Esophagus squamous epithelium (tissue), 5 donors: ENCODE results near the gene MICAL3. TPM values are rescaled to one million over a fixed set of nuclear protein-coding genes. Genes with fewer than 3 reads are reported as not detected.
A peak's percentile ranks its signal among the peaks of the same experiment; 100 is the strongest.
"Not testable (repeated sequence)": the region's sequence is repeated elsewhere in the genome, so short reads cannot be mapped to it uniquely, and the experiment has no call there.

Experiments
- DNase-seq: peaks from one replicate; lab custom pipeline; 2025; lab: John Stamatoyannopoulos, UW
- H3K27ac ChIP-seq, 4 donors: fragments of 200-600 bp; sonication (generic); one replicate each; pipeline ENCODE4 v1.5.1; 2016 to 2019; ENCODE audit warnings: mild to moderate bottlenecking in 1 of 4
- H3K27me3 ChIP-seq, 4 donors: fragments of 200-600 bp; sonication (generic); 1 replicate in 3 of 4; 2 replicates in 1 of 4; pipeline versions ENCODE4 v1.5.1 to v1.6.0; 2017 to 2021; ENCODE audit warnings: antibody characterized with exemption in 1 of 4
- H3K36me3 ChIP-seq, 3 donors: fragments of 200-600 bp; sonication (generic); one replicate each; pipeline ENCODE4 v1.5.1; 2016 to 2019
- H3K4me1 ChIP-seq, 3 donors: fragments of 200-600 bp; sonication (generic); one replicate each; pipeline ENCODE4 v1.5.1; 2017 to 2019
- H3K4me3 ChIP-seq, 4 donors: fragments of 200-600 bp; sonication (generic); 1 replicate in 3 of 4; 2 replicates in 1 of 4; pipeline ENCODE4 v1.5.1; 2016 to 2019; ENCODE audit warnings: mild to moderate bottlenecking in 2 of 4, moderate library complexity in 1 of 4
- H3K9me3 ChIP-seq, 3 donors: fragments of 200-600 bp; sonication (generic); one replicate each; pipeline ENCODE4 v1.5.1; 2016 to 2019
- POLR2A ChIP-seq, 4 donors: fragments of 450-650 bp; IDR thresholded peaks; one replicate each; pipeline ENCODE4 v1.6.1; 2017; ENCODE audit warnings: antibody characterized with exemption in 4 of 4, mild to moderate bottlenecking in 4 of 4, moderate library complexity in 3 of 4
- WGBS, 2 donors: methylation state at CpG; one replicate each; pipeline ENCODE4 v1.1.5; 2018; 5-methylcytosine and 5-hydroxymethylcytosine counted together
- intact Hi-C: fragments of 100-400 bp; cut with DNase I; formaldehyde crosslinking; loops from one replicate; pipeline ENCODE4 v1.15.0; 2022
- total RNA-seq, 4 donors: library from RNA; depleted of rRNA; stranded (reverse); fragments of >200 nt; gene quantifications; one replicate each; pipeline ENCODE4 v1.1.0, GENCODE V29; 2016
- TF ChIP-seq, protein P1 (sequence below), 6 experiments: fragments of 450-650 bp in 4 of 6; fragments of 200-600 bp in 2 of 6; sonication (generic) in 2 of 6; IDR thresholded peaks; one replicate each; pipeline ENCODE4 v1.5.1; 2016 to 2019; ENCODE audit warnings: antibody characterized with exemption in 6 of 6, mild to moderate bottlenecking in 4 of 6, moderate library complexity in 4 of 6
- donor health status: DM: yes; HTN: yes; CAD: no.

The MICAL3 gene
- total RNA-seq, 4 donors from 2014 or later: 11.2 to 30.9 (median 15.9) TPM

DNA sequence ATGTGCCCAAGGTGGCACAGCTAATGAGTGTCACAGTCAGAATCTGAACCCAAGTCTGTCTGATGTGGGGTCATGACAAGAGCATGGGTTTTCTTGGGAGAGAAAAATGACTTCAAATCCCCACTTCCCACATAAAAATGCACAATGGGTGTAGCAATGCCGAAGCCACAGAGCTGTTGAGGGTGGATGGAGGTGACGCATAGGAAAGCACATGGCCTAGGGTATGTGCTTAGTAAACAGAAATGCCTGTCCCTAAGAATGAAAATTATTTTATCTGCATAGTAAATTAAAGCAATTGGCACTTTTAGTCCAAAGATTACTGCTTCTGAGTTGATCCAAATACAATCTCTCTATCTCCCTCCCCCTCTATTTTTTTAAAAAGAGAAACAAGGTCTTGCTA lies 10.9 kb downstream of the MICAL3 start:
- no peak overlapping the region for H3K27ac ChIP-seq
- no peaks in the 10 kb centered on the region for H3K36me3 ChIP-seq
- H3K27me3 ChIP-seq: no peaks in the 10 kb centered on the region
- no peaks in the 10 kb centered on the region for H3K9me3 ChIP-seq
- TF ChIP-seq, protein P1, sequence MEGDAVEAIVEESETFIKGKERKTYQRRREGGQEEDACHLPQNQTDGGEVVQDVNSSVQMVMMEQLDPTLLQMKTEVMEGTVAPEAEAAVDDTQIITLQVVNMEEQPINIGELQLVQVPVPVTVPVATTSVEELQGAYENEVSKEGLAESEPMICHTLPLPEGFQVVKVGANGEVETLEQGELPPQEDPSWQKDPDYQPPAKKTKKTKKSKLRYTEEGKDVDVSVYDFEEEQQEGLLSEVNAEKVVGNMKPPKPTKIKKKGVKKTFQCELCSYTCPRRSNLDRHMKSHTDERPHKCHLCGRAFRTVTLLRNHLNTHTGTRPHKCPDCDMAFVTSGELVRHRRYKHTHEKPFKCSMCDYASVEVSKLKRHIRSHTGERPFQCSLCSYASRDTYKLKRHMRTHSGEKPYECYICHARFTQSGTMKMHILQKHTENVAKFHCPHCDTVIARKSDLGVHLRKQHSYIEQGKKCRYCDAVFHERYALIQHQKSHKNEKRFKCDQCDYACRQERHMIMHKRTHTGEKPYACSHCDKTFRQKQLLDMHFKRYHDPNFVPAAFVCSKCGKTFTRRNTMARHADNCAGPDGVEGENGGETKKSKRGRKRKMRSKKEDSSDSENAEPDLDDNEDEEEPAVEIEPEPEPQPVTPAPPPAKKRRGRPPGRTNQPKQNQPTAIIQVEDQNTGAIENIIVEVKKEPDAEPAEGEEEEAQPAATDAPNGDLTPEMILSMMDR (IDR thresholded peaks at IDR 0.05): no peak
- no peak for TF ChIP-seq POLR2A (IDR thresholded peaks at IDR 0.05)
- 83 to 88% methylated on average over 2 of the region's 2 CpGs for WGBS, 2 donors
- no peak overlapping the region for H3K4me3 ChIP-seq
- no peak for DNase-seq
- intact Hi-C loops: no loop called here
- peaks cover 0 to 7% (median 0%) of the 10 kb centered on the region in 3 donors for H3K4me1 ChIP-seq

DNA sequence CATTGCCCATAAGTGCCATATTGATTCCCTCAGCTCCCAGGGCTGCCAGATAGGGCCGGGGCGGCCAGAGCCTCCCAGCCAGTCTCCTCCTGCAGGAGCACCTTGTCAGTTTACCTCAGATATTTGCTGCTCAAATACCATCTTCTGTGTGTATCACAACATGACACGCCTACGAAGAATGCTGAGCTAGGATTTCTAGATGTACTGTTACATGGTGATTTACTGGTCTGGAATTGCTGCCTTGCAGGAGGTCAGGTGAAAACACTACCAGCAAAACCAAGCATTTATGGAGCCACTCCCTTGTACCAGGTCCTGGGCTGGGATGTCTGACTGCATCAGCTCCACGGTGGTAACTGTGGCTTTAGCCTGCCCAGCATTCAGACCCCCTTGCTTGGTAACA lies 11.8 kb downstream of the MICAL3 start:
- 90 to 97% methylated on average over 2 to 4 of the region's 5 CpGs for WGBS, 2 donors
- Histone ChIP-seq H3K36me3 (no peaks in the 10 kb centered on the region), H3K27me3 (no peaks in the 10 kb centered on the region), H3K4me3 (no peak overlapping the region), H3K9me3 (no peaks in the 10 kb centered on the region), H3K27ac (no peak overlapping the region), H3K4me1 (peaks cover 0 to 7% (median 0%) of the 10 kb centered on the region in 3 donors)
- no peak for DNase-seq
- TF ChIP-seq POLR2A (IDR thresholded peaks at IDR 0.05): no peak
- TF ChIP-seq, protein P1 (IDR thresholded peaks at IDR 0.05): no peak
- intact Hi-C loops: no loop called here

DNA sequence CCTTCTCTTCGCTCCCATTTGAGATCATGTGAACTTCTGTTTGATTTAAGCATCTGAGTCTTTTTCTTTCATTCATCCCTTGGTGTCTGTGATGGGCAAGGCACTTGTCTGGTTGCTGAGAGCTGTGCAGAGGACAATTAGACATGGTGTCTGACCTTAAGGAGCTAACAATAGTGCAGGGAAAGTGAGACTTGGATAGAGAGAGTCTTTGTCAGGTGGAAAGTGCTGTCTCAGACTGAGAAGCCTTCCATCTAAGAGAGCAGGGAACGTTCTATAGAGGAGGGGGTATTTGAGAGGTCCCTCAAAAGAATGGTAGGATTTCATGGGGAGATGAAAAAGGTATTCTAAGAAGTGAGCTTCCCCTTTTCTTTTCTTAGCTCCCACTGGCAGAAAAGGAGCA lies 14.1 kb downstream of the MICAL3 start:
- WGBS, 2 donors: 63 to 94% methylated on average over 1 of the region's 2 CpGs
- intact Hi-C loops: no loop called here

DNA sequence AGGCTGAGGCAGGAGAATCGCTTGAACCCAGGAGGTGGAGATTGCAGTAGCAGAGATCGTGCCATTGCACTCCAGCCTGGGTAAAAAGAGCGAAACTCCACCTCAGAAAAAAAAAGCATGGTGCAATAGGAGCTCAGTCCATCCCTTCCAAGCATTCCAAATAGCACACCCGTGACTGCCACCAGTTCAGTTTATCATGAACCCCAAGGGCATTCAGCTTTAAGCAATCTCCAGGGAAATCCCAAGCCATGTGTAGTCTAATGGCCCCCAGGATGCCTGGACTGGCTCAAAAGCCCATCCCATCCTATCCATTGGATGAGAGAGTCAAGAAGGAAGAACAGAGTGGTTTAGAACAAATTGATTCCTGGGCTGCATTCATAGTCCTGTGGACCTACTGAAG lies 16.2 kb downstream of the MICAL3 start:
- no peaks in the 10 kb centered on the region for H3K27me3 ChIP-seq

More for the DNA sequence above, 14.1 kb downstream of the MICAL3 start:
- Histone ChIP-seq H3K36me3 (no peaks in the 10 kb centered on the region), H3K27me3 (no peaks in the 10 kb centered on the region), H3K4me3 (no peak overlapping the region), H3K4me1 (peaks cover 0 to 7% (median 0%) of the 10 kb centered on the region in 3 donors), H3K27ac (no peak overlapping the region), H3K9me3 (no peaks in the 10 kb centered on the region)
- TF ChIP-seq POLR2A (IDR thresholded peaks at IDR 0.05): no peak
- TF ChIP-seq, protein P1 (IDR thresholded peaks at IDR 0.05): no peak
- DNase-seq: no peak

DNA sequence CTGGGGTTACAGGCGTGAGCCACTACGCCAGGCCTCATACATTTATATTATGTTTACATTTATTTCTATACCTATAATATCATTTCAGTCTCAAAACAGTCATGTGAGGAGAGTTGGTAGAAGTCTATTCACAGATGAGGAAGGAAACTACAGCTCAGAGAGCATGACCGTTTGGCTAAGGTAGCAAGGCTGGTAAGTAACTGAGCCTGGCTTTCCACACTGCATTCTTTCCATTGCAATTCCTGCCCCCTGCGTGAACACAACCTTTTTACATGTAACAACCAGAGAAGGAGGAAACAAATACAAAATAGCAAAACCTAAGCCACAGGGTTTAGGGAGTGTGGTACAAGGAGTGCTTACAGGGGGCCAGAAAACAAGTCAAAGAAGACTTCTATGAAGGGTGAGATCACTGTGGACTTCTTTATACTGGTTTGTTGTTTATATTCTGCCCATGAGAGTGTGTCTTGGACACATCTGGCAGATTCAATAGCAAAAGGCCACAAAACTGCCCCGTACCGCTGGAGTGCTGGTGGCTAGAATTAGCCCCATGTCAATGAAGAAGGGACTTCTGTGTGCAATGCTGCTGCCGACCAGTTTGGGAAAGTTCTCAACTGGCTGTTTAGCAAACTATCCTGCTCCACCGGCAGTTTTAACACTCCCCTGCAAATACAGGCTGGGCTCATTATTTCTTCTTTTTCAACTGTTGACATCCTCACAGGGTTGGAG lies 19.0 kb downstream of the MICAL3 start:
- TF ChIP-seq POLR2A (IDR thresholded peaks at IDR 0.05): no peak
- TF ChIP-seq, protein P1 (IDR thresholded peaks at IDR 0.05): no peak
- H3K9me3 ChIP-seq: no peaks in the 10 kb centered on the region
- intact Hi-C loops: no loop called here
- H3K36me3 ChIP-seq: no peaks in the 10 kb centered on the region
- no peaks in the 10 kb centered on the region for H3K27me3 ChIP-seq
- 72 to 73% methylated on average over 8 of the region's 8 CpGs for WGBS, 2 donors
- DNase-seq: no peak
- peaks cover 6 to 16% (median 6%) of the 10 kb centered on the region in 3 donors for H3K4me1 ChIP-seq
- H3K27ac ChIP-seq: peak overlapping the region in 3 of 4 donors; percentile 32 to 49 (median 34)
- H3K4me3 ChIP-seq: no peak overlapping the region

More for the DNA sequence above, 16.2 kb downstream of the MICAL3 start:
- 74 to 97% methylated on average over 4 of the region's 4 CpGs for WGBS, 2 donors
- intact Hi-C loops: no loop called here
- Histone ChIP-seq H3K27ac (no peak overlapping the region), H3K4me3 (no peak overlapping the region), H3K36me3 (no peaks in the 10 kb centered on the region), H3K9me3 (no peaks in the 10 kb centered on the region), H3K4me1 (peaks cover 0 to 7% (median 0%) of the 10 kb centered on the region in 3 donors)
- no peak for DNase-seq
- TF ChIP-seq, protein P1 (IDR thresholded peaks at IDR 0.05): no peak
- no peak for TF ChIP-seq POLR2A (IDR thresholded peaks at IDR 0.05)

DNA sequence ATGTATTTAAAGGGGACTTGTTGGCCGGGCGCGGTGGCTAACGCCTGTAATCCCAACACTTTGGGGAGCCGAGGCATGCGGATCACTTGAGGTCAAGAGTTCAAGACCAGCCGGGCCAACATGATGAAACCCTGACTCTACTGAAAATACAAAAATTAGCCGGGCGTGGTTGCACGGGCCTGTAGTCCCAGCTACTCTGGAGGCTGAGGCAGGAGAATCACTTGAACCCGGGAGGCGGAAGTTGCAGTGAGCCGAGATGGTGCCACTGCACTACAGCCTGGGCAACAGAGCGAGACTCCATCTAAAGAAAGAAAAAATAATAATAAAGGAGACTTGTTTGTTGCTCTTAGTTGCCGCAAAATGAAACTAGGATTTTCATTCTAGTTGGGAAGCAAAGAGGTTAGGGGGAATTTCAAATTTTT lies 22.5 kb downstream of the MICAL3 start:
- Histone ChIP-seq H3K27ac (peak overlapping the region; percentile 86 to 98 (median 90)), H3K4me3 (peak overlapping the region; percentile 64 to 99 (median 88)), H3K4me1 (peaks cover 8 to 48% (median 11%) of the 10 kb centered on the region in 3 donors)
- not testable (repeated sequence) for H3K9me3 ChIP-seq, DNase-seq, H3K27me3 ChIP-seq, H3K36me3 ChIP-seq
- intact Hi-C loops: loop anchor here (5.0 kb wide), 1 partner anchor 75 kb away; the partner anchor contains the start of gene PEX26
- WGBS, 2 donors: 38% methylated on average over 15 of the region's 15 CpGs
